B cell (primary cell): Measurements from ENCODE around the gene USP12.

Experiments used
- EZH2 ChIP-seq: IDR thresholded peaks from 2 replicates; pipeline ENCODE4 v1.6.1; 2012; ENCODE audit warnings: borderline replicate concordance, low read depth, mild to moderate bottlenecking, moderate library complexity, low read length; ENCODE audit not compliant: insufficient read depth, poor library complexity, severe bottlenecking
- TF ChIP-seq, protein P1 (sequence below): fragments of 200-600 bp; IDR thresholded peaks from one replicate; pipeline ENCODE4 v1.8.0; 2022; ENCODE audit warnings: antibody characterized with exemption, mild to moderate bottlenecking

DNA sequence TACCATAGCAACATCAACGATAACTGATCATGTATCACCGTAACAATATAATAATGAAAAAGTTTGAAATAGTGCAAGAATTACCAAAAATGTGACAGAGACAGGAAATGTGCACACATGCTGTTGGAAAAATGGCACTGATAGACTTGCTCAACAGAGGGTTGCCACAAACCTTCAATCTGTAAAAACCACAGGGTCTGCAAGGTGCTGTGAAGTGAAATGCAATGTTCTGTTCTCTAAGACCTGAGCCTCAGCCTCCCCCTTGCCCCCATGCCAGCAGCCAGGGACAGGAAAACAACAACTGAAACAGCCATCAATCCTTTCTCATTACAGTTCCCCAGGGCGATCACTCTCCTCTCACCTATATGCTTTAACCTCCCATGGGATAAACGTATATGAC lies 88.4 kb downstream of the USP12 start:
- TF ChIP-seq, protein P1, sequence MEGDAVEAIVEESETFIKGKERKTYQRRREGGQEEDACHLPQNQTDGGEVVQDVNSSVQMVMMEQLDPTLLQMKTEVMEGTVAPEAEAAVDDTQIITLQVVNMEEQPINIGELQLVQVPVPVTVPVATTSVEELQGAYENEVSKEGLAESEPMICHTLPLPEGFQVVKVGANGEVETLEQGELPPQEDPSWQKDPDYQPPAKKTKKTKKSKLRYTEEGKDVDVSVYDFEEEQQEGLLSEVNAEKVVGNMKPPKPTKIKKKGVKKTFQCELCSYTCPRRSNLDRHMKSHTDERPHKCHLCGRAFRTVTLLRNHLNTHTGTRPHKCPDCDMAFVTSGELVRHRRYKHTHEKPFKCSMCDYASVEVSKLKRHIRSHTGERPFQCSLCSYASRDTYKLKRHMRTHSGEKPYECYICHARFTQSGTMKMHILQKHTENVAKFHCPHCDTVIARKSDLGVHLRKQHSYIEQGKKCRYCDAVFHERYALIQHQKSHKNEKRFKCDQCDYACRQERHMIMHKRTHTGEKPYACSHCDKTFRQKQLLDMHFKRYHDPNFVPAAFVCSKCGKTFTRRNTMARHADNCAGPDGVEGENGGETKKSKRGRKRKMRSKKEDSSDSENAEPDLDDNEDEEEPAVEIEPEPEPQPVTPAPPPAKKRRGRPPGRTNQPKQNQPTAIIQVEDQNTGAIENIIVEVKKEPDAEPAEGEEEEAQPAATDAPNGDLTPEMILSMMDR: no peak
- no peak for TF ChIP-seq EZH2
